Breast epithelium (tissue), 4 donors: ENCODE results near the gene EPS8L3. TPM values are rescaled to one million over a fixed set of nuclear protein-coding genes. Genes with fewer than 3 reads are reported as not detected.
A peak's percentile ranks its signal among the peaks of the same experiment; 100 is the strongest.

Experiments
- DNase-seq, 2 donors: peaks; one replicate each; pipeline ENCODE4 v3.0.0-alpha.2; 2019; ENCODE audit warnings: low spot score in 2 of 2
- H3K27ac ChIP-seq, 2 donors: fragments of 200-600 bp; sonication (generic) in 1 of 2; one replicate each; pipeline ENCODE4 v1.5.1; 2016 to 2019; ENCODE audit warnings: mild to moderate bottlenecking in 1 of 2
- H3K27me3 ChIP-seq, 2 donors: fragments of 200-600 bp; sonication (generic) in 1 of 2; one replicate each; pipeline versions ENCODE4 v1.5.1 to v1.6.0; 2017 to 2019; ENCODE audit warnings: control low read depth in 1 of 2, mild to moderate bottlenecking in 1 of 2
- H3K36me3 ChIP-seq: fragments of 200-600 bp; one replicate; pipeline ENCODE4 v1.5.1; 2019
- H3K4me1 ChIP-seq, 2 donors: fragments of 200-600 bp; sonication (generic); one replicate each; pipeline ENCODE4 v1.5.1; 2016 to 2019; ENCODE audit warnings: control low read depth in 1 of 2
- H3K4me3 ChIP-seq, 3 donors: fragments of 200-600 bp; sonication (generic); 1 replicate in 2 of 3; 2 replicates in 1 of 3; pipeline ENCODE4 v1.5.1; 2016 to 2019; ENCODE audit warnings: mild to moderate bottlenecking in 3 of 3, moderate library complexity in 2 of 3
- H3K9me3 ChIP-seq, 2 donors: fragments of 200-600 bp; sonication (generic) in 1 of 2; one replicate each; pipeline ENCODE4 v1.5.1; 2016 to 2019; ENCODE audit warnings: control low read depth in 1 of 2
- CTCF ChIP-seq, 3 donors: fragments of 450-650 bp; IDR thresholded peaks; one replicate each; pipeline ENCODE4 v1.5.1; 2016 to 2017; ENCODE audit warnings: antibody characterized with exemption in 3 of 3, mild to moderate bottlenecking in 3 of 3, moderate library complexity in 3 of 3
- POLR2A ChIP-seq: fragments of 450-650 bp; IDR thresholded peaks from one replicate; pipeline ENCODE4 v1.6.1; 2016; ENCODE audit warnings: antibody characterized with exemption, mild to moderate bottlenecking, moderate library complexity
- POLR2AphosphoS5 ChIP-seq, 3 donors: sonication (generic); formaldehyde crosslinking; IDR thresholded peaks; one replicate each; pipeline ENCODE4 v1.6.1; 2017; ENCODE audit warnings: antibody characterized with exemption in 3 of 3
- intact Hi-C: fragments of 100-400 bp; cut with DNase I; formaldehyde crosslinking; loops from one replicate; pipeline ENCODE4 v1.15.1; 2023; ENCODE audit warnings: low total_unique reads
- total RNA-seq, 3 donors: library from RNA; depleted of rRNA; stranded (reverse); fragments of >200 nt; gene quantifications; one replicate each; pipeline ENCODE4 v1.1.0, GENCODE V29; 2016

EPS8L3 gene
- total RNA-seq, 3 donors from 2014 or later = 3.6 TPM; not detected in 2

- no peaks in the 10 kb centered on the region for H3K36me3 ChIP-seq
- no peaks in the 10 kb centered on the region for H3K9me3 ChIP-seq
- peaks cover 0 to 5% of the 10 kb centered on the region in 2 donors for H3K4me1 ChIP-seq
- no peak overlapping the region for H3K4me3 ChIP-seq
- H3K27me3 ChIP-seq = no peaks in the 10 kb centered on the region
- intact Hi-C loops = no loop called here
- H3K27ac ChIP-seq = peak overlapping the region in 1 of 2 donors; percentile 58
- TF ChIP-seq CTCF (IDR thresholded peaks at IDR 0.05) (no peak), POLR2AphosphoS5 (IDR thresholded peaks at IDR 0.05) (no peak), POLR2A (no peak)
- DNase-seq = peak in 1 of 2 donors; percentile 25
These were observed 43.7 kb upstream of the EPS8L3 start for GRCh38 chr1:109807402-109807801.

GRCh38 chr1:109806733-109807400, 43.1 kb upstream of the EPS8L3 start:
- Histone ChIP-seq H3K36me3 (no peaks in the 10 kb centered on the region), H3K4me3 (no peak overlapping the region), H3K4me1 (peaks cover 0 to 5% of the 10 kb centered on the region in 2 donors), H3K9me3 (no peaks in the 10 kb centered on the region), H3K27me3 (no peaks in the 10 kb centered on the region), H3K27ac (peak overlapping the region in 1 of 2 donors; percentile 58)
- DNase-seq = peak in 1 of 2 donors; percentile 35
- TF ChIP-seq POLR2AphosphoS5 (IDR thresholded peaks at IDR 0.05) = no peak
- TF ChIP-seq POLR2A = no peak
- intact Hi-C loops = no loop called here

GRCh38 chr1:109805486-109806165, 41.9 kb upstream of the EPS8L3 start:
- intact Hi-C loops = no loop called here
- no peak overlapping the region for H3K27ac ChIP-seq
- H3K9me3 ChIP-seq = no peaks in the 10 kb centered on the region
- TF ChIP-seq CTCF (IDR thresholded peaks at IDR 0.05) (no peak), POLR2AphosphoS5 (IDR thresholded peaks at IDR 0.05) (peak in 1 of 3 donors; percentile 17)
- DNase-seq = peak in 1 of 2 donors; percentile 12
- peaks cover 0 to 5% of the 10 kb centered on the region in 2 donors for H3K4me1 ChIP-seq
- no peaks in the 10 kb centered on the region for H3K36me3 ChIP-seq
- no peak overlapping the region for H3K4me3 ChIP-seq
- H3K27me3 ChIP-seq = no peaks in the 10 kb centered on the region

- no peak for DNase-seq
- Histone ChIP-seq H3K27ac (no peak overlapping the region), H3K4me1 (peaks cover 0 to 5% of the 10 kb centered on the region in 2 donors), H3K36me3 (no peaks in the 10 kb centered on the region), H3K9me3 (no peaks in the 10 kb centered on the region), H3K27me3 (no peaks in the 10 kb centered on the region), H3K4me3 (no peak overlapping the region)
- TF ChIP-seq POLR2AphosphoS5 (IDR thresholded peaks at IDR 0.05) = no peak
- intact Hi-C loops = loop anchor here (5.0 kb wide), 1 partner anchor 613 kb away; no protein-coding TSS in a partner anchor
These were observed 40.9 kb upstream of the EPS8L3 start for GRCh38 chr1:109804660-109805059.

GRCh38 chr1:109803901-109804331, 40.2 kb upstream of the EPS8L3 start:
- H3K36me3 ChIP-seq = no peaks in the 10 kb centered on the region
- peaks cover 0 to 5% of the 10 kb centered on the region in 2 donors for H3K4me1 ChIP-seq
- no peak overlapping the region for H3K4me3 ChIP-seq
- no peak for TF ChIP-seq POLR2A
- TF ChIP-seq CTCF (IDR thresholded peaks at IDR 0.05) = no peak
- TF ChIP-seq POLR2AphosphoS5 (IDR thresholded peaks at IDR 0.05) = no peak
- DNase-seq = peak in 1 of 2 donors; percentile 37
- H3K27me3 ChIP-seq = no peaks in the 10 kb centered on the region
- no peaks in the 10 kb centered on the region for H3K9me3 ChIP-seq
- H3K27ac ChIP-seq = no peak overlapping the region
- intact Hi-C loops = loop anchor here (5.0 kb wide), 1 partner anchor 613 kb away; no protein-coding TSS in a partner anchor
